Measurements from ENCODE around the gene CAMK2G. TPM values are rescaled to one million over a fixed set of nuclear protein-coding genes. Genes with fewer than 3 reads are reported as not detected.

The CAMK2G gene
- total and polyA plus RNA-seq, 11 donors: 8.0 to 18.6 (median 14.5) TPM

GRCh38 chr10:73813333-73813732 lies 61.0 kb downstream of the CAMK2G start:
- TF ChIP-seq CTCF (IDR thresholded peaks at IDR 0.05): no peak
- no peak for TF ChIP-seq POLR2A (IDR thresholded peaks at IDR 0.05)
- Histone ChIP-seq H3K4me3 (no peak overlapping the region), H3K36me3 (peaks cover 0 to 48% (median 25%) of the 10 kb centered on the region in 9 donors), H3K27me3 (no peaks in the 10 kb centered on the region), H3K9me3 (no peaks in the 10 kb centered on the region), H3K4me1 (peaks cover 0 to 62% (median 12%) of the 10 kb centered on the region in 12 donors), H3K27ac (peak overlapping the region in 1 of 12 donors; percentile 97)
- ATAC-seq: no peak
- 80 to 89% (median 84%) methylated on average over 7 of the region's 7 CpGs for WGBS, 4 donors
- intact Hi-C loops (cut with DNase I): no loop called here
- no peak for DNase-seq

- WGBS, 4 donors: 91 to 96% (median 95%) methylated on average over 4 of the region's 4 CpGs
- Histone ChIP-seq H3K36me3 (peaks cover 0 to 55% (median 32%) of the 10 kb centered on the region in 9 donors), H3K27me3 (no peaks in the 10 kb centered on the region), H3K4me3 (no peak overlapping the region), H3K4me1 (peaks cover 0 to 62% (median 12%) of the 10 kb centered on the region in 12 donors), H3K27ac (peak overlapping the region in 2 of 12 donors; percentile 96 to 97), H3K9me3 (no peaks in the 10 kb centered on the region)
- intact Hi-C loops (cut with DNase I): no loop called here
- DNase-seq (no peak), ATAC-seq (no peak)
- TF ChIP-seq POLR2A (IDR thresholded peaks at IDR 0.05) (no peak), CTCF (IDR thresholded peaks at IDR 0.05) (no peak)
Observed at GRCh38 chr10:73812657-73813056, 61.7 kb downstream of the CAMK2G start.

GRCh38 chr10:73810735-73811465 lies 63.5 kb downstream of the CAMK2G start:
- Histone ChIP-seq H3K9me3 (no peaks in the 10 kb centered on the region), H3K27me3 (no peaks in the 10 kb centered on the region), H3K4me1 (peaks cover 0 to 62% (median 16%) of the 10 kb centered on the region in 12 donors), H3K4me3 (peak overlapping the region; percentile 61 to 99 (median 94)), H3K27ac (peak overlapping the region; percentile 79 to 97 (median 93)), H3K36me3 (peaks cover 0 to 59% (median 40%) of the 10 kb centered on the region in 9 donors)
- ATAC-seq: peak in 2 of 4 donors; percentile 39 to 46
- WGBS, 4 donors: 0 to 1% (median 1%) methylated on average over 18 to 63 of the region's 63 CpGs
- TF ChIP-seq POLR2A (IDR thresholded peaks at IDR 0.05): no peak
- no peak for TF ChIP-seq CTCF (IDR thresholded peaks at IDR 0.05)
- intact Hi-C loops (cut with DNase I): loop anchor here in 1 of 10 donors (1.0 kb wide), 1 partner anchor 39 kb away; a partner anchor contains a TSS
- DNase-seq: peak in 4 of 5 donors; percentile 43 to 79 (median 48)

- intact Hi-C loops (cut with DNase I): no loop called here
- WGBS, 4 donors: 78 to 87% (median 83%) methylated on average over 7 of the region's 7 CpGs
- Histone ChIP-seq H3K27me3 (no peaks in the 10 kb centered on the region), H3K36me3 (peaks cover 0 to 60% (median 45%) of the 10 kb centered on the region in 9 donors), H3K27ac (peak overlapping the region in 4 of 12 donors; percentile 94 to 97 (median 95)), H3K9me3 (no peaks in the 10 kb centered on the region), H3K4me1 (peaks cover 0 to 58% (median 16%) of the 10 kb centered on the region in 12 donors), H3K4me3 (peak overlapping the region; percentile 61 to 99 (median 94))
- ATAC-seq (no peak), DNase-seq (no peak)
- TF ChIP-seq CTCF (IDR thresholded peaks at IDR 0.05) (no peak), POLR2A (IDR thresholded peaks at IDR 0.05) (no peak)
Observed at GRCh38 chr10:73810358-73810734, 64.0 kb downstream of the CAMK2G start.

Measured in heart left ventricle (tissue), 16 donors.